ENCODE data around the gene SOX1.

Gene SOX1

DNA sequence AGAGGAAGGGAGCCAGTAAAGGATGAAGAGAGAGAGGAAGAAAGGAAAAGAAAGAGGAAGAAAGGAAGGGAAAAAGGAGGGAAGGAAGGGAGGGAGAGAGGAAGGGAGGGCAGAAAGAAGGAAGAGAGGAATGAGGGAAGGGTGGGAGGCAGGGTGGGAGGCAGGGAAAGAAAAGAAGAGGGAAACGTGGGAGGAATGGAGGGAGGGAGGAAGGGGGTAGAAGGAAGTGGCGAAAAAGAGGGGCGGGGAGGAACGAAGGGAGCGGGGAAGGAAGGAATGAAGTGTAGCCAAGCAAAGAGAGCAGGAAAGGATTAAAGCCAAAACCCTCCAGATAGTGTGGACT lies 53.1 kb downstream of the SOX1 start:
- H3K9ac ChIP-seq (ENCODE audit: low read length): no peak overlapping the region
- H3K9me3 ChIP-seq (ENCODE audit: control insufficient read depth, low read length): no peaks in the 10 kb centered on the region
- no peaks in the 10 kb centered on the region for H3K4me1 ChIP-seq (ENCODE audit: control insufficient read depth, insufficient read depth, low read length)
- H3K4me3 ChIP-seq (ENCODE audit: low read length): no peak overlapping the region
- H3K27me3 ChIP-seq (replicated peaks; ENCODE audit: control insufficient read depth, insufficient read depth, low read length): no peaks in the 10 kb centered on the region
- no peaks in the 10 kb centered on the region for H3K36me3 ChIP-seq (ENCODE audit: control insufficient read depth, insufficient read depth, low read length, severe bottlenecking)
- DNase-seq (ENCODE audit: low read depth): no peak

Data from adipocyte (in vitro differentiated cells).